Lower leg skin (tissue), 3 donors: ENCODE measurements around the gene SP8.

Experiments used
- CTCF ChIP-seq, 3 donors: fragments of 450-650 bp; IDR thresholded peaks; one replicate each; pipeline ENCODE4 v1.5.1; 2016; ENCODE audit warnings: antibody characterized with exemption in 3 of 3, mild to moderate bottlenecking in 3 of 3, moderate library complexity in 2 of 3
- POLR2A ChIP-seq, 2 donors: fragments of 450-650 bp; IDR thresholded peaks; one replicate each; pipeline ENCODE4 v1.6.1; 2016 to 2017; ENCODE audit warnings: antibody characterized with exemption in 2 of 2, mild to moderate bottlenecking in 1 of 2, moderate library complexity in 1 of 2

GRCh38 chr7:20793248-20793647 lies 6.6 kb upstream of the SP8 start:
- TF ChIP-seq CTCF (IDR thresholded peaks at IDR 0.05) = no peak
- no peak for TF ChIP-seq POLR2A (IDR thresholded peaks at IDR 0.05)
